ENCODE results near the gene HES6.

HES6 gene

DNA sequence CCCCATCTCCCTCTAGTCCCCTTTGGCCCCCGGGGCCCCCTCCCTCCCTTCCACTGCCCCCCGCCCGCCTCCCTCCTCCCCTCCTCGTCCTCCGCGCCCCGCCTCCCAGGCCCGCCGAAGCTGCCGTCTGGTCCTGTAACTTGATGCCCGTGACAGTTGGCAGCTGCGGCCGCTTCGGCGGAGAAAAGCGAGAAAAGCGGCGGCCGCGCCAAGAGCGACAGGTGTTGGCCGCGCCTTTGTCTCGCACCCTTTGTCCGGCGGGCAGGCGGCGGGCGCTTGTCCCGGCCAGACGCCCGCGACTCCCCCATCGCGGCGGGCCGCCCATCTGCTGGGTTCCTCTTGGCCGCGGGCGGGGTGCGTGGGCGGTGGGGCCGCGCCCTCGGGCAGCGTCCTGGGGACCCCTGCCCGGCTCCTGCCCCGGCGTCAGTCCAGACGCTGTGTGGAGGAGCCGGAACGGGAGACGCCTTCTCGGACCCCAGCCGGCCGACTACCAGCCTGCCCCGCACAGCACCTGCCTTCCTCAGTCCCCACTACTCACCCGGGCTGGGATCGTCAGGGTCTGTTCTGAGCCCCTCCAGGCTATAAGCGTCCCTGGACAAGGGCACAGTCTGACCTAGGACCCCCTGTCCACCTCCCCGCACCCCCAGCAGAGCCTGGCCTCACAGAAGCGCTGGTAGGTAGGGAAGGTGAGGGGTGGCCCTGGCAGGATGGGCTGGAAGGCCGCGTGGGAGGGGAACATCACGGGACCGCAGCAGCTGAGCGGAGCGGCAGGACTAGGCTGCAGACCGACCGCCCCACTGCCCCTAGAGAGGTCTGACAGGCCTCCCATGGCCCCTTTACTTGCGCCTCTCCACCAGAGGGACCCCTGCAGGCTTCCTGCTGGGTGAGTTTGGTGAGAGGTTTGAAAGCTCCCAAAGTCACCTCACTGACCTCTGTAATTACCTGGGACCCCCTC is 1.2 kb upstream of the HES6 start:
- DNase-seq (ENCODE audit: extremely low spot score), result no peak
- ChIA-PET POLR2A (no interaction called here), CTCF (interaction anchor here (1.1 to 1.5 kb wide), 4 partner anchors 20 to 25 kb away, joined by 3 read pairs; no protein-coding TSS in a partner anchor)
- TF ChIP-seq, protein P1, sequence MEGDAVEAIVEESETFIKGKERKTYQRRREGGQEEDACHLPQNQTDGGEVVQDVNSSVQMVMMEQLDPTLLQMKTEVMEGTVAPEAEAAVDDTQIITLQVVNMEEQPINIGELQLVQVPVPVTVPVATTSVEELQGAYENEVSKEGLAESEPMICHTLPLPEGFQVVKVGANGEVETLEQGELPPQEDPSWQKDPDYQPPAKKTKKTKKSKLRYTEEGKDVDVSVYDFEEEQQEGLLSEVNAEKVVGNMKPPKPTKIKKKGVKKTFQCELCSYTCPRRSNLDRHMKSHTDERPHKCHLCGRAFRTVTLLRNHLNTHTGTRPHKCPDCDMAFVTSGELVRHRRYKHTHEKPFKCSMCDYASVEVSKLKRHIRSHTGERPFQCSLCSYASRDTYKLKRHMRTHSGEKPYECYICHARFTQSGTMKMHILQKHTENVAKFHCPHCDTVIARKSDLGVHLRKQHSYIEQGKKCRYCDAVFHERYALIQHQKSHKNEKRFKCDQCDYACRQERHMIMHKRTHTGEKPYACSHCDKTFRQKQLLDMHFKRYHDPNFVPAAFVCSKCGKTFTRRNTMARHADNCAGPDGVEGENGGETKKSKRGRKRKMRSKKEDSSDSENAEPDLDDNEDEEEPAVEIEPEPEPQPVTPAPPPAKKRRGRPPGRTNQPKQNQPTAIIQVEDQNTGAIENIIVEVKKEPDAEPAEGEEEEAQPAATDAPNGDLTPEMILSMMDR (IDR thresholded peaks at IDR 0.05; ENCODE audit: control extremely low read depth, extremely low read depth, low read depth, missing control alignments), result no peak

DNA sequence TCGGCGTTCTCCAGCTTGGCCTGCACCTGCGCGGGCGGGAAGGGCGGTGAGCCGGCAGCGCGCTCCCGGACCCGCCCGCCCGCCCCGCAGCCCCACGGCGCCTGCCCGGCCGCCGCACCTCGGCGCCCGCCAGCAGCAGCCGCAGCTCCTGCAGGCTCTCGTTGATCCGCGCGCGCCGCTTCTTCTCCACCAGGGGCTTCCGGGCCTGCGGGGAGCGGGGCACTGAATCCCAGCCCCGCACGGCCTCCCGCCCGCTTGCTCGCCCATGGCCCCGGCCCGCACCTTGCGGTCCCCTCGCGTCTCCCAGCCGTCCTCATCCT is 335 bp downstream of the HES6 start:
- CTCF ChIA-PET, result interaction anchor here (1.0 to 1.3 kb wide), 2 partner anchors 10 to 22 kb away, joined by 3 read pairs; no protein-coding TSS in a partner anchor
- POLR2A ChIA-PET, result no interaction called here
- DNase-seq (ENCODE audit: extremely low spot score), result no peak

GRCh38 chr2:238238766-238239542 is 884 bp downstream of the HES6 start:
- no peak for DNase-seq (ENCODE audit: extremely low spot score)
- ChIA-PET CTCF (interaction anchor here (3.0 kb wide), 1 partner anchor 24 kb away, joined by 10 read pairs; no protein-coding TSS in a partner anchor), POLR2A (no interaction called here)
- TF ChIP-seq, protein P1 (IDR thresholded peaks at IDR 0.05; ENCODE audit: control extremely low read depth, extremely low read depth, low read depth, missing control alignments), result no peak

More for the DNA sequence above, 335 bp downstream of the HES6 start:
- TF ChIP-seq, protein P1 (IDR thresholded peaks at IDR 0.05; ENCODE audit: control extremely low read depth, extremely low read depth, low read depth, missing control alignments), result no peak

- POLR2A ChIA-PET, result no interaction called here
- CTCF ChIA-PET, result interaction anchor here (1.8 to 3.0 kb wide), 2 partner anchors 25 to 36 kb away, joined by 4 to 10 read pairs; no protein-coding TSS in a partner anchor
- TF ChIP-seq, protein P1 (IDR thresholded peaks at IDR 0.05; ENCODE audit: control extremely low read depth, extremely low read depth, low read depth, missing control alignments), result no peak
- no peak for DNase-seq (ENCODE audit: extremely low spot score)
Measured at GRCh38 chr2:238238311-238238765, 1.5 kb downstream of the HES6 start.

DNA sequence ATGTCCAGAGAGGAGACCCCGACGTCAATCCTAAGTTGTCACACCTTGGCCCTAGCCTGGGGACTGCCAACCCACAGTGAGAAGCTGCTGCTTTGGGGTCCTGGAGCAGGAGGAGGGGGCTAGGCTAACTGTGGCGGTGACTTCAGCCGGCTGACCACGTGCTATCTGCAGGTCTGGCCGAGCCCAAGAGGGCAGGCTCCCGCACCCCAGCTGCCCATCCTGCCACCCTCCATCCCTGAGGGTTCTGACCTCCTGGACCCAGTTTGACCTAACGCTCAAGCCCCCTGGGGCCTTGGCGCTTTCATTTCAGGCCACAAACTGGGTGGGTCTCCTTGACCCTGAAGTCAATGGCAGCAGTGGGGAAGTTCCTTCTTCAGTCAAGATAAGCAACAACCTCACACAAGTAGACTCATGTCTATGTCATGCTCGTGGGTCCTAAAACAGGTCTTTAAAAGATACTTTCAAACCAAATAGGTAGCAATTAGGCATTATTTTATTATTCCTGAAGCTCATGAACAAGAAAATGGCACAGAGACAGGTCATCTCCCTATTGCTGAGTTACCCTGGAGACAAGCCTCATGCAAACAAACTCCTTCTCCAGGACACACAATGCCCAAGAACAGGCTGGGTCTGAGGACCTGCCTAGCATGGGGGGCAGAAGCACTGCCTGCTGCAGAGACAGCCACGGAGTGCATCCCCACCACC is 2.3 kb downstream of the HES6 start:
- TF ChIP-seq, protein P1 (IDR thresholded peaks at IDR 0.05; ENCODE audit: control extremely low read depth, extremely low read depth, low read depth, missing control alignments), result no peak
- POLR2A ChIA-PET, result interaction anchor here (0.6 kb wide), 1 partner anchor 46 kb away, joined by 6 read pairs; no protein-coding TSS in a partner anchor
- CTCF ChIA-PET, result interaction anchor here (0.9 to 3.0 kb wide), 4 partner anchors 12 to 36 kb away, joined by 4 to 10 read pairs (median 4); no protein-coding TSS in a partner anchor
- DNase-seq (ENCODE audit: extremely low spot score), result no peak

Data from GM10248 (cell line).